GM12878 (cell line): ENCODE measurements around the gene PDZD8. TPM values are rescaled to one million over a fixed set of nuclear protein-coding genes. Genes with fewer than 3 reads are reported as not detected.

Source experiments
- ATAC-seq: fragments of 200-7000 bp; cut with Tn5 transposase; 3 replicates; pipeline ENCODE4 v1.9.1; 2020; ENCODE audit warnings: mild to moderate bottlenecking, moderate library complexity
- BruUV-seq: library from RNA; stranded (reverse); fragments of 400-500 nt; replicated peaks from 2 replicates; lab custom pipeline; 2021; lab: Mats Ljungman, UMichigan
- CTCF ChIA-PET: fragments of 300-600 bp; sonication (Branson Sonifier 250); formaldehyde crosslinking; extraction: SDS; loops from one replicate; lab custom pipeline; 2021; ENCODE audit warnings: inconsistent platforms; lab: Yijun Ruan, JAX
- POLR2A ChIA-PET: fragments of 350-600 bp; formaldehyde crosslinking; extraction: SDS; loops from one replicate; lab custom pipeline; 2021; ENCODE audit warnings: inconsistent platforms; lab: Charles Lee
- RAD21 ChIA-PET: fragments of 300-600 bp; sonication (Branson Sonifier 250); formaldehyde crosslinking; loops from one replicate; lab custom pipeline; 2023; ENCODE audit warnings: antibody characterized with exemption; ENCODE audit not compliant: unreplicated experiment; lab: Charles Lee
- SMC1A ChIA-PET: fragments of 300-600 bp; sonication (Branson Sonifier 250); formaldehyde crosslinking; loops from one replicate; lab custom pipeline; 2023; ENCODE audit not compliant: unreplicated experiment, uncharacterized antibody; lab: Charles Lee
- DNase-seq: peaks from one replicate; pipeline ENCODE4 v3.0.0-alpha.2; 2011; ENCODE audit warnings: low read depth, low spot score
- FAIRE-seq: peaks from 3 replicates; lab custom pipeline; 2011; peaks lifted over from hg19 to GRCh38; lab: Jason Lieb, UNC
- H2AFZ ChIP-seq: 2 replicates; pipeline ENCODE4 v1.6.0; 2011; ENCODE audit warnings: low read depth, low read length, control low read depth; ENCODE audit not compliant: control insufficient read depth
- H3K27ac ChIP-seq: 2 replicates; pipeline ENCODE4 v1.5.1; 2011; ENCODE audit warnings: control low read depth; ENCODE audit not compliant: control insufficient read depth, insufficient read depth
- H3K27me3 ChIP-seq, 2 experiments: replicated peaks in 1 of 2; 2 replicates each; pipeline versions ENCODE4 v1.6.0 to v1.6.1; 2011; ENCODE audit warnings: low read length in 1 of 2; ENCODE audit not compliant: control insufficient read depth in 2 of 2, insufficient read depth in 2 of 2
- H3K36me3 ChIP-seq, 2 experiments: 2 replicates each; pipeline ENCODE4 v1.5.1; 2011; ENCODE audit warnings: low read length in 1 of 2; ENCODE audit not compliant: control insufficient read depth in 2 of 2, insufficient read depth in 2 of 2
- H3K4me1 ChIP-seq: 2 replicates; pipeline ENCODE4 v1.6.1; 2011; ENCODE audit warnings: mild to moderate bottlenecking, low read length, moderate library complexity, mixed read lengths; ENCODE audit not compliant: control insufficient read depth, insufficient read depth
- H3K4me2 ChIP-seq: 2 replicates; pipeline ENCODE4 v1.6.0; 2011; ENCODE audit warnings: control low read depth; ENCODE audit not compliant: control insufficient read depth, insufficient read depth
- H3K4me3 ChIP-seq: fragments of 200-600 bp; sonication (generic); 2 replicates; pipeline ENCODE4 v1.5.1; 2016
- H3K79me2 ChIP-seq: 2 replicates; pipeline ENCODE4 v1.6.0; 2011; ENCODE audit warnings: low read length; ENCODE audit not compliant: control insufficient read depth, insufficient read depth
- H3K9ac ChIP-seq: 2 replicates; pipeline ENCODE4 v1.8.0; 2011; ENCODE audit warnings: low read length, control low read depth, mixed read lengths; ENCODE audit not compliant: control insufficient read depth, insufficient read depth
- H3K9me3 ChIP-seq: replicated peaks from 3 replicates; pipeline ENCODE4 v1.5.1; 2011; ENCODE audit warnings: mild to moderate bottlenecking, low read length; ENCODE audit not compliant: control insufficient read depth, insufficient read depth
- H4K20me1 ChIP-seq: 2 replicates; pipeline ENCODE4 v1.6.0; 2011; ENCODE audit not compliant: control insufficient read depth, insufficient read depth
- CREM ChIP-seq: IDR thresholded peaks from 2 replicates; pipeline ENCODE4 v1.6.1; 2014; ENCODE audit warnings: antibody characterized with exemption, low read depth
- CTCF ChIP-seq, 3 experiments: IDR thresholded peaks in 2 of 3; conservative IDR thresholded peaks in 1 of 3; 2 replicates each; pipeline ENCODE4 v1.5.1; 2011; ENCODE audit warnings: low read depth in 3 of 3, low read length in 3 of 3, mild to moderate bottlenecking in 3 of 3, control low read depth in 2 of 3, moderate library complexity in 2 of 3, inconsistent platforms in 1 of 3, mixed read lengths in 1 of 3; ENCODE audit not compliant: control insufficient read depth in 2 of 3, insufficient read depth in 1 of 3; ENCODE audit errors: extremely low read depth in 1 of 3
- ESRRA ChIP-seq: IDR thresholded peaks from 2 replicates; pipeline ENCODE4 v1.6.1; 2012; ENCODE audit warnings: mild to moderate bottlenecking, low read length, improper control_type of control experiment
- FOS ChIP-seq: IDR thresholded peaks from 3 replicates; pipeline ENCODE4 v1.6.1; 2011; ENCODE audit warnings: borderline replicate concordance; ENCODE audit not compliant: insufficient read length; ENCODE audit errors: extremely low read depth
- FOXK2 ChIP-seq: fragments of 450-650 bp; IDR thresholded peaks from 2 replicates; pipeline ENCODE4 v1.6.1; 2017; ENCODE audit warnings: mild to moderate bottlenecking, moderate library complexity
- FOXM1 ChIP-seq: IDR thresholded peaks from 2 replicates; pipeline ENCODE4 v1.6.1; 2012; ENCODE audit warnings: low read depth, mild to moderate bottlenecking, inconsistent platforms, low read length, moderate library complexity
- HCFC1 ChIP-seq: fragments of 150-350 bp; IDR thresholded peaks from 2 replicates; pipeline ENCODE4 v1.6.1; 2014; ENCODE audit warnings: low read length
- HDAC2 ChIP-seq: fragments of 200-600 bp; sonication (generic); IDR thresholded peaks from 2 replicates; pipeline ENCODE4 v1.6.1; 2017
- HSF1 ChIP-seq: fragments of 150-350 bp; IDR thresholded peaks from 2 replicates; pipeline ENCODE4 v1.6.1; 2014; ENCODE audit warnings: mild to moderate bottlenecking, low read depth, low read length
- IKZF1 ChIP-seq: fragments of 450-650 bp; conservative IDR thresholded peaks from 2 replicates; pipeline ENCODE4 v1.6.1; 2017; ENCODE audit warnings: antibody characterized with exemption, mild to moderate bottlenecking
- POU2F2 ChIP-seq: IDR thresholded peaks from 3 replicates; pipeline ENCODE4 v1.6.1; 2011; ENCODE audit warnings: low read depth, mild to moderate bottlenecking, low read length, borderline replicate concordance
- RUNX3 ChIP-seq: IDR thresholded peaks from 2 replicates; pipeline ENCODE4 v1.6.1; 2012; ENCODE audit warnings: low read length, inconsistent platforms
- STAT1 ChIP-seq: fragments of 450-650 bp; conservative IDR thresholded peaks from 2 replicates; pipeline ENCODE4 v1.6.1; 2014; ENCODE audit warnings: antibody characterized with exemption, mild to moderate bottlenecking
- TARDBP ChIP-seq: IDR thresholded peaks from 2 replicates; pipeline ENCODE4 v1.6.1; 2016; ENCODE audit warnings: borderline replicate concordance
- ZBED1 ChIP-seq: IDR thresholded peaks from 2 replicates; pipeline ENCODE4 v1.6.1; 2016; ENCODE audit warnings: borderline replicate concordance
- ZNF207 ChIP-seq: fragments of 450-650 bp; IDR thresholded peaks from 2 replicates; pipeline ENCODE4 v1.6.1; 2014; ENCODE audit warnings: antibody characterized with exemption, mild to moderate bottlenecking, borderline replicate concordance
- ZNF217 ChIP-seq: fragments of 450-650 bp; IDR thresholded peaks from 2 replicates; pipeline ENCODE4 v1.6.1; 2017; ENCODE audit warnings: antibody characterized with exemption, mild to moderate bottlenecking
- ZNF687 ChIP-seq: fragments of 450-650 bp; IDR thresholded peaks from 2 replicates; pipeline ENCODE4 v1.6.1; 2017; ENCODE audit warnings: mild to moderate bottlenecking, moderate library complexity
- WGBS: methylation state at CpG from one replicate; pipeline ENCODE4 v1.1.6; 2016; ENCODE audit warnings: low lambda C conversion rate; ENCODE audit not compliant: insufficient replicate concordance, insufficient coverage; ENCODE audit errors: missing lambda C conversion rate; 5-methylcytosine and 5-hydroxymethylcytosine counted together
- in situ Hi-C: fragments of 300-500 bp; cut with MboI; formaldehyde crosslinking; loops from 9 replicates; pipeline ENCODE4 v1.14.3; 2018; ENCODE audit warnings: mixed read lengths
- intact Hi-C: fragments of 100-400 bp; cut with micrococcal nuclease; formaldehyde crosslinking; loops from one replicate; pipeline ENCODE4 v1.14.2; 2022; ENCODE audit not compliant: unreplicated experiment
- polyA plus RNA-seq, 11 experiments: library from polyadenylated mRNA; depleted of rRNA in 4 of 11; unstranded in 6 of 11; stranded (reverse) in 5 of 11; fragments of >200 nt; fragmentation: Nextera tagmentation in 4 of 11; fragmentation: Illumina TruSeq in 1 of 11; extraction: Ambion mirVana in 4 of 11; extraction: Trizol in 1 of 11; gene quantifications; 1 replicate in 1 of 11; 2 replicates in 10 of 11; pipeline versions ENCODE4 v1.2.1 to v1.2.3, GENCODE V29; 2011 to 2016; ENCODE audit warnings: inconsistent platforms in 2 of 11, missing spikeins in 2 of 11, low read depth in 1 of 11
- total RNA-seq, 4 experiments: library from RNA; depleted of rRNA in 3 of 4; stranded (reverse); fragments of >200 nt in 3 of 4; fragmentation: Illumina TruSeq in 1 of 4; extraction: Trizol in 1 of 4; gene quantifications; 2 replicates each; pipeline versions ENCODE4 v1.2.1 to v1.2.3, GENCODE V29; 2013 to 2021

The PDZD8 gene
- total and polyA plus RNA-seq, 10 of the 15 experiments (the other 5 are each of a cell fraction or from before 2014, with no cell fraction given) = 2.0 to 21.2 (median 6.7) TPM

DNA sequence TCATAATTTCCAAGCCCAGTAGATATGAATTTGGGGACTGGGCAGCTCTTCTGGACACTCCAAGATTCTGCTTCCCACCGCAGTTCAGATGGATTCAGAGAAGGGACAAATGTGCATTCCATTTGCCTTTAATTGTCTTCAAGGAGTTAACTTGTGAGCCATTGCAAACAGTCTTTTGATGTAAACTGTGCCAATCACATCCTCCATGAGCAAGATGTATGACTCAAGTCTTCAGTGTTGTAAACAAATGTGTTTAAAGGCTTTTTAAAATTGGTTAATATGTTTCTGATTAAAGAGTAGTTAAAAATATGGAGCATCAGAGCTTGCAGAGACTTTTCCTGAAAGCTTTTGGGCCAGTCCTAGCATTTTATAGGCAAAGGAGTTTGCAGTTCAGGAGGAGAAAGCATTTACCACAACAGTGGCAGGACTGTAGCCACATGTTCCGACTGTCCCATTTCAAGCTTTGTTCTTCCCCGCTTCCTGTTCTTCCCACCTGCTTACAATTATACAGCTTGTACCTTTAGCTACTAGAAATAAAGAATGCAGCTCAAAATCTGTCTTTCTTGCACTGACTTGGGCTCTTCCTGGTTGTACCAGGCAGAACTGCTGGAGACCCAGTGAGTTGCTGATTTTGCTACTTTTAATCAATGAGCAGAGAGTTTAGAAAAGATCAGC, 128.1 kb downstream of the PDZD8 start (continued):
- TF ChIP-seq ZNF687 (no peak), STAT1 (no peak)

- Histone ChIP-seq H3K4me3 (no peak overlapping the region), H2AFZ (no peak overlapping the region), H3K9me3 (no peaks in the 10 kb centered on the region), H4K20me1 (no peaks in the 10 kb centered on the region), H3K4me2 (no peak overlapping the region), H3K4me1 (no peaks in the 10 kb centered on the region), H3K27ac (no peak overlapping the region), H3K36me3 (no peaks in the 10 kb centered on the region), H3K79me2 (no peaks in the 10 kb centered on the region), H3K9ac (no peak overlapping the region), H3K27me3 (peaks cover 0 to 2% of the 10 kb centered on the region in 2 experiments; a peak in 1 of 4 replicates)
- WGBS = 68% methylated on average over 8 of the region's 8 CpGs
- ATAC-seq = no peak
- ChIA-PET CTCF (interaction anchor here (0.8 kb wide), 1 partner anchor 25 kb away, joined by 3 read pairs; no protein-coding TSS in a partner anchor), SMC1A (no interaction called here), POLR2A (no interaction called here), RAD21 (no interaction called here)
- no TSS peak for BruUV-seq
- FAIRE-seq = no peak
- DNase-seq = no peak
- in situ Hi-C loops (no loop called here), intact Hi-C loops (no loop called here)
- TF ChIP-seq CTCF (IDR thresholded peaks at IDR 0.05 in 2 of 3, conservative IDR thresholded peaks at IDR 0.05 in 1 of 3; ENCODE audit: control insufficient read depth in 2 of 3, extremely low read depth in 1 of 3, insufficient read depth in 1 of 3, low read depth in 3 of 3, low read length in 3 of 3) (no peak), HDAC2 (no peak), TARDBP (no peak), ZNF217 (no peak), HCFC1 (no peak), ESRRA (no peak), ZBED1 (no peak), POU2F2 (no peak), HSF1 (no peak), ZNF207 (no peak), FOS (no peak), CREM (no peak), RUNX3 (no peak), IKZF1 (no peak), FOXM1 (no peak), FOXK2 (no peak)
Observed at GRCh38 chr10:117242463-117242832, 132.8 kb downstream of the PDZD8 start.
